HUDEP-2 (cell line): ENCODE data around the gene NMNAT2.
A peak's percentile ranks its signal among the peaks of the same experiment; 100 is the strongest.
"Not testable (repeated sequence)": the region's sequence is repeated elsewhere in the genome, so short reads cannot be mapped to it uniquely, and the experiment has no call there.

ENCODE experiments used
- DNase-seq, 76 experiments: peaks; one replicate each; lab custom pipeline; 2025; ENCODE audit not compliant: unreplicated experiment in 76 of 76; lab: John Stamatoyannopoulos, UW

Gene NMNAT2

DNA sequence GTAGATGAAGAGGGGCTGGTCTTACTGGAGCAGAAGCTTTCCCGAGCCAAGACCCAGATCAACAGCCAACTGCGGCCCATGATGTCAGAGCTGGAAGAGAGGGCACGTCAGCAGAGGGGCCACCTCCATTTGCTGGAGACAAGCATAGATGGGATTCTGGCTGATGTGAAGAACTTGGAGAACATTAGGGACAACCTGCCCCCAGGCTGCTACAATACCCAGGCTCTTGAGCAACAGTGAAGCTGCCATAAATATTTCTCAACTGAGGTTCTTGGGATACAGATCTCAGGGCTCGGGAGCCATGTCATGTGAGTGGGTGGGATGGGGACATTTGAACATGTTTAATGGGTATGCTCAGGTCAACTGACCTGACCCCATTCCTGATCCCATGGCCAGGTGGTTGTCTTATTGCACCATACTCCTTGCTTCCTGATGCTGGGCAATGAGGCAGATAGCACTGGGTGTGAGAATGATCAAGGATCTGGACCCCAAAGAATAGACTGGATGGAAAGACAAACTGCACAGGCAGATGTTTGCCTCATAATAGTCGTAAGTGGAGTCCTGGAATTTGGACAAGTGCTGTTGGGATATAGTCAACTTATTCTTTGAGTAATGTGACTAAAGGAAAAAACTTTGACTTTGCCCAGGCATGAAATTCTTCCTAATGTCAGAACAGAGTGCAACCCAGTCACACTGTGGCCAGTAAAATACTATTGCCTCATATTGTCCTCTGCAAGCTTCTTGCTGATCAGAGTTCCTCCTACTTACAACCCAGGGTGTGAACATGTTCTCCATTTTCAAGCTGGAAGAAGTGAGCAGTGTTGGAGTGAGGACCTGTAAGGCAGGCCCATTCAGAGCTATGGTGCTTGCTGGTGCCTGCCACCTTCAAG, 174.8 kb downstream of the NMNAT2 start:
- DNase-seq = no peak

GRCh38 chr1:183242556-183242955, 175.6 kb downstream of the NMNAT2 start:
- no peak for DNase-seq

DNA sequence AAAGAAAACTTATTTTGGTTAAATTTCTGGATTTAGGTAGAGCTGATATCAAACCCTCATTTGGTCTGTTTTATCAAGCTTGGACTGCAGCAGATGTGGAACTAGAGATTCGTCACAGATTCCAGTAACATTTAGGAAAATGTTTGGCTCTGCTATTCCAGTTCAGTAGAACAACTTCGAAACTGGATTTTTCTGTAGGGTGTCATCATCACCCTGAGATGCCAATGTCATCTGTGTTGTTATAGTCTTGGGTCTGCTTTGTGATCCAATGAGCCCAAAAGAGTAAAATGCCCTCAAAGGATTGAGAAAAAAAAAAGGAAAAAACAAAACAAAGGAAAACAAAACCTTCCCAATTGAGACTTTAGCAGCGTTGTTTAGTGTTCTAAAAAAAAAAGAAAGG, 176.7 kb downstream of the NMNAT2 start:
- DNase-seq = no peak

- DNase-seq = not testable (repeated sequence)
Measured at GRCh38 chr1:183240853-183241252, 177.3 kb downstream of the NMNAT2 start.

GRCh38 chr1:183240526-183240825, 177.7 kb downstream of the NMNAT2 start:
- no peak for DNase-seq

GRCh38 chr1:183239793-183240525, 178.2 kb downstream of the NMNAT2 start:
- DNase-seq = no peak

GRCh38 chr1:183239220-183239742, 178.9 kb downstream of the NMNAT2 start:
- DNase-seq = no peak

DNA sequence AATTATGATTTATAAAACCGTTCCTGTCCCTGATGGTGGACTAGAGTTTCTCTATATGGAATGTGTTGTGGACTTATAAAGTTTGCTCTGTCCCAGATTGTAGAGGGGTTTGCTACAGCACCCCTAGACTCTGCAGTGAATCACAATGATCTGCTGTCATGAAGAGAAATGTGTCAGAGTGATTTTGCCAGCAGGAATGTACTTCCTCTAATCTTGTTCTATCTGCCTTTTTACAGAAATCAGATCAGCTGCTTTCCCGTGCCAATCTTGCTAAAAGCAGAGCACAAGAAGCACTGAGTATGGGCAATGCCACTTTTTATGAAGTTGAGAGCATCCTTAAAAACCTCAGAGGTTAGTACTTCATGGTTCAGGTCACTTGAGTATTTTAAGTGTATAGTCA, 180.1 kb downstream of the NMNAT2 start:
- no peak for DNase-seq

- no peak for DNase-seq
Measured at GRCh38 chr1:183237046-183237445, 181.1 kb downstream of the NMNAT2 start.

GRCh38 chr1:183236158-183236725, 181.9 kb downstream of the NMNAT2 start:
- DNase-seq = peak in 1 of 76 experiments; percentile 1

GRCh38 chr1:183235503-183235902, 182.7 kb downstream of the NMNAT2 start:
- no peak for DNase-seq

GRCh38 chr1:183234660-183235476, 183.3 kb downstream of the NMNAT2 start:
- DNase-seq = no peak

- no peak for DNase-seq
Measured at GRCh38 chr1:183233113-183233512, 185.1 kb downstream of the NMNAT2 start.

- no peak for DNase-seq
Measured at GRCh38 chr1:183231545-183231944, 186.6 kb downstream of the NMNAT2 start.

DNA sequence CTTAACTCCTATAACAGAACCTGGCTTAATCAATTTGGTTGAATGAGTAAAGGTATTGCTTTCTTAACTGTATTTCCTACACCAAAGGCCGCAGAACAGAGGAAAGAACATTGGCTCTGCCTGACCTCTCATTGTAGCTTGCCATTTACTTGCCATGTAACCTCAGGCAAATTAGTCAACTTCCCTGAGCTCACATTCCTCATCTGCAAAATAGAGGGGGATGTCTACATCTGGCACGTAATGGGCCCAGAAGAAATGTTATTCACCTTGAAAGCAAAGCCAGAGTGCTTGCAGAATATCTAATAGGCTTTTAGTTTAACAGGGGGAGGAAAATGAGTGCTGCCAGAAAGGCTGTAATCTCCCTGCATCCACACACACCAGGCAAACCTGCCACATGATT, 187.8 kb downstream of the NMNAT2 start:
- DNase-seq = no peak

DNA sequence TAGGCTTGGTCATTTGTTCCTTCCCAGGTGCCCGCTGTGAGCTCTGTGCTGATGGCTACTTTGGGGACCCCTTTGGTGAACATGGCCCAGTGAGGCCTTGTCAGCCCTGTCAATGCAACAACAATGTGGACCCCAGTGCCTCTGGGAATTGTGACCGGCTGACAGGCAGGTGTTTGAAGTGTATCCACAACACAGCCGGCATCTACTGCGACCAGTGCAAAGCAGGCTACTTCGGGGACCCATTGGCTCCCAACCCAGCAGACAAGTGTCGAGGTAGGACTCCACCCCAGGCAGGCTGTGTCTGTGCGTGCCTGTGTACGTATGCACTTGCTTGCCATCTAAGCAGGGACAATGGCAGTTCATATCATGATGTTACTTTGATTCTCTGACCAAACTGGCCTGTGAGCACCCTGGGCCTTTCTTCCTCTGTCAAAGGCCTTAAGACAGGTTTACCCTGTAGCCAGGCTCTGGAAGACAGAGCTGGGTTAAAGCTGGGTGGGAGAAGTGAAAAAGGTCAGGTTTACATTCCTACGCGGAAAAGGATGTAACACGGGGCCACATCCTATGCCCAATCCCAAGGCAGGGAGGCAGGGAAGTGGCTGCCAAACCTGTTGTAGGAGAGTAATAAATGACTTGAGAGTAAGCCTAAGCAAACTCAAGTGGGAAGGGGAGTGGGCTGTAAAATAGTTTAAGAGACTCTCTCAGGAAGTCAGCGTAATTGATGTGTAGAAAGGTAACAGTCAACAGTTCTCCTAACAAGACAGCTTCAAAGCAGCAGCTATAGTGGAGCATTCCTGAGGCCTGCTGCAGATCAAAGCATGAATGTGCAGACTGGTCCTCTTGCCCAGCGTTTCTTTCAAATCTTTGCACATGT, 189.6 kb downstream of the NMNAT2 start:
- no peak for DNase-seq

DNA sequence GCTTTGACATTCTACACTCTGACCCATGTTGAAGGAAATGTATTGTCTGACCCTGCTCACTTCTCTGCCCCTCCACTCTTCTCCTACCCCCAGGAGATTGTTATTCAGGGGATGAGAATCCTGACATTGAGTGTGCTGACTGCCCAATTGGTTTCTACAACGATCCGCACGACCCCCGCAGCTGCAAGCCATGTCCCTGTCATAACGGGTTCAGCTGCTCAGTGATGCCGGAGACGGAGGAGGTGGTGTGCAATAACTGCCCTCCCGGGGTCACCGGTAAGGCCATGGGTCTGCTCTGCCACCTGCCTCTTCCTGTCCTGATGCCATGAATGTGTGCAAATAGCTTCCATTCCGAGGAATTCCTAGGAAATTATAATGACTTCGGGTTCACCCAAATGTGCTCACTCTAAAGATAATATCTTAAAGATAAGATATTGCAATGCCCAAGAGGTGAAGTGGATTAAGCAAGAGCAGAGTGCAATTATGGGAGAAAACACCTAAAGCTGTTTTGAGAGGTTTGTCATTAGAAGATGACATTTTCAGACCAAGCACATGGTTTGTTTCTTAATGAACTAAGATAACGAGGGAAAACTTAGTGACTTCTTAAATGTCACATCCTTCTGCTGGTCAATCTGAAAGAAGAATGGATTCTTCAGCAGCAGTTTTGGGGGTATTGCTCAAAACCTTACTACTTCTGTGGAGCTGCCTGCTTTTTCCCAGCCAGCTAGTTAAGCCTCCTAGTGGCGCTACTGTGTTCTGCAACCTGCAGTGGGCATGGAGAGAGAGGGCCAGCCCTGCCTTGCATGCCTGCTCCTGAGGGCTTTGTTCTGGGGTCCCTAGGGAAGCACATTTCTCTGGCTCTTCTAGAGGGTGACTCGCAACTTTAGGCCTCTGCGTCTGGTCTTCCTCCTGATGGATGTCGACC, 190.5 kb downstream of the NMNAT2 start:
- DNase-seq = peak in 38 of 76 experiments; percentile 2 to 61 (median 19)

DNA sequence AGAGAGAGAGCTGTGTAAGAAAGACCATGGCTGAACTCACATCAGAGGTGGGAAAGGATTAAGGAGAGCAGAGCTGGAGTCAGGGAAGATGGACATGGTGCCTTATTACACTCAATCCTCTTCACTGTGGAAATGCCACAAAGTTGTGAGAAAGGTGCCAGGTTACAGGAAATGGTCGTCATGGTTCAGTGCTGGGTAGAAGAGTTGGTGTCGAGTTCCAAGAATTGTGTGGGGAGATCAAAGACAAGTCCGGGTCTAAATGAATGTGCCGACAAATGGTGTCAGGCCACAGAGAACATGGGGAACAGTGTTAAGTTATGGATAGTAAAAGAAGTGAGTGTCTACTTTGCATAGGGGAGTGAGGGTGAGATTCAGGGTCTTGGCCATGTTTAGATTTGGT, 191.2 kb downstream of the NMNAT2 start:
- no peak for DNase-seq

- DNase-seq = no peak
Measured at GRCh38 chr1:183226361-183226760, 191.8 kb downstream of the NMNAT2 start.
